Measurements from ENCODE around the gene S100A5. TPM values are rescaled to one million over a fixed set of nuclear protein-coding genes. Genes with fewer than 3 reads are reported as not detected.
A peak's percentile ranks its signal among the peaks of the same experiment; 100 is the strongest.

Gene S100A5
- total and polyA plus RNA-seq, 2 of the 8 experiments (the other 6 are each of a cell fraction or from before 2014, with no cell fraction given): not detected

DNA sequence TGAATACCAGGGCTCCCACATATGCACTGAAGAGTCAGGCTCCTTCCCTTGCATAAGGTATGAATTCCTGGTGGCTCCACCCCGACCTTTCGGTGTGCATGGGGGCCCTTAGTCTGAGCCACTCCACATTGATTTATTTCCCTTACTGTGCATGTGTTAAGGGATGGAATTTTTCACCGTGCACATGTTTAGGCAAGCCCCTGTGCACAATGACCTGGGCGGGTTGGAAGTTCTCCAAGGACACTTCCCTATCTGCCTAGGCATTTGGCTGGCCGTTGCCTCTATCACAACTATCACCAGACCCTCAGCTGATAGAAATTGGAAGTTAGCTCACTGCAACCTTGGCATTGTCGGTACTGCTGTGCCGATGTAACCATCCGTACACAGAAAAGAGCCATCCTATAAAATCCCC is 14.6 kb downstream of the S100A5 start:
- Histone ChIP-seq H3K23me2 (ENCODE audit: low read depth, low read length) (no peaks in the 10 kb centered on the region), H3K14ac (ENCODE audit: insufficient read length) (no peak overlapping the region), H3K4me2 (ENCODE audit: insufficient read depth in 1 of 2, low read depth in 2 of 2, low read length in 2 of 2) (no peak overlapping the region), H3K23ac (ENCODE audit: insufficient read length) (no peak overlapping the region), H3K4me3 (ENCODE audit: extremely low read depth in 1 of 4, insufficient read depth in 2 of 4, low read depth in 3 of 4, low read length in 4 of 4) (no peak overlapping the region), H2BK20ac (ENCODE audit: low read length) (peak overlapping the region; percentile 4; the same call in 1 of the 2 replicates), H4K20me1 (replicated peaks in 1 of 2; ENCODE audit: control insufficient read depth in 1 of 2, insufficient read depth in 2 of 2, low read length in 2 of 2) (no peaks in the 10 kb centered on the region), H3K9ac (replicated peaks in 1 of 4; ENCODE audit: extremely low read depth in 1 of 4, low read depth in 3 of 4, low read length in 3 of 4) (no peak overlapping the region), H3K4me1 (replicated peaks in 1 of 4; ENCODE audit: control insufficient read depth in 3 of 4, insufficient read depth in 4 of 4, low read length in 3 of 4) (peaks cover 3 to 5% (median 5%) of the 10 kb centered on the region in 4 experiments; a peak in 3 of 7 replicates), H3K36me3 (ENCODE audit: control insufficient read depth in 2 of 4, insufficient read depth in 4 of 4, low read length in 3 of 4) (no peaks in the 10 kb centered on the region), H3K27ac (ENCODE audit: low read depth, low read length) (no peak overlapping the region), H3K79me1 (ENCODE audit: low read depth, low read length) (no peaks in the 10 kb centered on the region), H3K79me2 (ENCODE audit: control insufficient read depth in 1 of 2, insufficient read depth in 2 of 2, low read length in 2 of 2) (no peaks in the 10 kb centered on the region), H4K91ac (replicated peaks; ENCODE audit: insufficient read length, low read length) (no peak overlapping the region), H2BK12ac (ENCODE audit: low read depth, low read length) (no peak overlapping the region), H2AFZ (ENCODE audit: low read length) (no peak overlapping the region), H2BK15ac (ENCODE audit: low read length) (no peak overlapping the region), H2BK5ac (ENCODE audit: low read depth, low read length) (no peak overlapping the region), H3K56ac (replicated peaks; ENCODE audit: insufficient read length, low read depth, low read length) (no peak overlapping the region), H3K4ac (replicated peaks; ENCODE audit: insufficient read length, low read depth, low read length) (no peak overlapping the region), H2AK5ac (ENCODE audit: low read depth, low read length) (no peak overlapping the region), H2BK120ac (replicated peaks; ENCODE audit: low read depth, low read length) (no peak overlapping the region), H4K8ac (ENCODE audit: extremely low read depth, insufficient read depth, low read length) (no peak overlapping the region; the same call in 1 of the 2 replicates), H3K18ac (ENCODE audit: extremely low read depth, low read length) (no peak overlapping the region), H3K9me3 (ENCODE audit: insufficient read depth in 2 of 2, low read depth in 1 of 2, low read length in 1 of 2) (peaks cover 0 to 2% of the 10 kb centered on the region in 2 experiments; a peak in 1 of 4 replicates), H4K5ac (ENCODE audit: insufficient read length, low read depth, low read length) (no peak overlapping the region), H3K27me3 (replicated peaks in 1 of 4; ENCODE audit: control insufficient read depth in 3 of 4, extremely low read depth in 1 of 4, insufficient read depth in 3 of 4, low read length in 3 of 4) (no peaks in the 10 kb centered on the region)
- WGBS, 2 experiments (ENCODE audit: extremely low coverage in 1 of 2, insufficient coverage in 1 of 2, insufficient read length in 1 of 2, insufficient replicate concordance in 2 of 2, low coverage in 1 of 2, low lambda C conversion rate in 2 of 2, missing lambda C conversion rate in 1 of 2): 87% methylated on average over 8 of the region's 8 CpGs; no CpG with 5 or more reads in 1 of the 2 experiments
- ChIA-PET CTCF (ENCODE audit: partially characterized antibody) (interaction anchor here (0.8 to 4.1 kb wide), 15 partner anchors 8 to 214 kb away, joined by 3 to 19 read pairs (median 4); partner anchors contain the start of genes PGLYRP3, S100A1, S100A13 and S100A6), POLR2A (ENCODE audit: partially characterized antibody) (interaction anchor here (0.8 to 1.3 kb wide), 3 partner anchors 101 to 120 kb away, joined by 3 to 5 read pairs (median 4); partner anchors contain the start of gene S100A13)
- DNase-seq (ENCODE audit: low read depth in 1 of 2, low spot score in 2 of 2) (no peak), FAIRE-seq (no peak)
- TF ChIP-seq CHD2 (IDR thresholded peaks at IDR 0.05; ENCODE audit: low read length) (no peak), CBX8 (IDR thresholded peaks at IDR 0.05; ENCODE audit: borderline replicate concordance, low read depth, low read length) (no peak), SIN3A (conservative IDR thresholded peaks at IDR 0.05 in 1 of 2, IDR thresholded peaks at IDR 0.05 in 1 of 2; ENCODE audit: low read depth in 1 of 2, low read length in 2 of 2) (no peak), POU5F1 (IDR thresholded peaks at IDR 0.05; ENCODE audit: low read depth, low read length) (no peak), TAF7 (optimal IDR thresholded peaks at IDR 0.05; ENCODE audit: borderline replicate concordance, low read depth, low read length) (no peak), TEAD4 (IDR thresholded peaks at IDR 0.05; ENCODE audit: low read depth, low read length) (no peak), CBX5 (IDR thresholded peaks at IDR 0.05; ENCODE audit: low read depth, low read length) (no peak), YY1 (IDR thresholded peaks at IDR 0.05; ENCODE audit: low read depth, low read length) (no peak)
- TF ChIP-seq, protein P1, sequence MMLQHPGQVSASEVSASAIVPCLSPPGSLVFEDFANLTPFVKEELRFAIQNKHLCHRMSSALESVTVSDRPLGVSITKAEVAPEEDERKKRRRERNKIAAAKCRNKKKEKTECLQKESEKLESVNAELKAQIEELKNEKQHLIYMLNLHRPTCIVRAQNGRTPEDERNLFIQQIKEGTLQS (IDR thresholded peaks at IDR 0.05; ENCODE audit: insufficient read depth, low read depth, low read length): no peak
- TF ChIP-seq, protein P2, sequence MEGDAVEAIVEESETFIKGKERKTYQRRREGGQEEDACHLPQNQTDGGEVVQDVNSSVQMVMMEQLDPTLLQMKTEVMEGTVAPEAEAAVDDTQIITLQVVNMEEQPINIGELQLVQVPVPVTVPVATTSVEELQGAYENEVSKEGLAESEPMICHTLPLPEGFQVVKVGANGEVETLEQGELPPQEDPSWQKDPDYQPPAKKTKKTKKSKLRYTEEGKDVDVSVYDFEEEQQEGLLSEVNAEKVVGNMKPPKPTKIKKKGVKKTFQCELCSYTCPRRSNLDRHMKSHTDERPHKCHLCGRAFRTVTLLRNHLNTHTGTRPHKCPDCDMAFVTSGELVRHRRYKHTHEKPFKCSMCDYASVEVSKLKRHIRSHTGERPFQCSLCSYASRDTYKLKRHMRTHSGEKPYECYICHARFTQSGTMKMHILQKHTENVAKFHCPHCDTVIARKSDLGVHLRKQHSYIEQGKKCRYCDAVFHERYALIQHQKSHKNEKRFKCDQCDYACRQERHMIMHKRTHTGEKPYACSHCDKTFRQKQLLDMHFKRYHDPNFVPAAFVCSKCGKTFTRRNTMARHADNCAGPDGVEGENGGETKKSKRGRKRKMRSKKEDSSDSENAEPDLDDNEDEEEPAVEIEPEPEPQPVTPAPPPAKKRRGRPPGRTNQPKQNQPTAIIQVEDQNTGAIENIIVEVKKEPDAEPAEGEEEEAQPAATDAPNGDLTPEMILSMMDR (IDR thresholded peaks at IDR 0.05; ENCODE audit: control extremely low read depth in 1 of 3, insufficient read depth in 1 of 3, low read depth in 1 of 3, low read length in 3 of 3): no peak

All from H1 (cell line).